K562 (cell line): ENCODE results near the gene RAB4B. TPM values are rescaled to one million over a fixed set of nuclear protein-coding genes. Genes with fewer than 3 reads are reported as not detected.
"Not testable (repeated sequence)": the region's sequence is repeated elsewhere in the genome, so short reads cannot be mapped to it uniquely, and the experiment has no call there.

Experiments used
- ESRRA ChIP-seq: fragments of 450-650 bp; IDR thresholded peaks from 2 replicates; pipeline ENCODE4 v1.6.1; 2014; ENCODE audit warnings: low read depth, mild to moderate bottlenecking, moderate library complexity, borderline replicate concordance
- HDAC1 ChIP-seq, 2 experiments: fragments of 450-650 bp; IDR thresholded peaks; 2 replicates each; pipeline ENCODE4 v1.6.1; 2016 to 2017; ENCODE audit warnings: inconsistent platforms in 1 of 2, mild to moderate bottlenecking in 1 of 2, moderate library complexity in 1 of 2
- KDM5B ChIP-seq: fragments of 200-600 bp; sonication (generic); IDR thresholded peaks from 2 replicates; pipeline ENCODE4 v1.6.1; 2012; ENCODE audit warnings: low read depth, mild to moderate bottlenecking, moderate library complexity, low read length, control low read depth, inconsistent platforms; ENCODE audit not compliant: insufficient replicate concordance
- MAX ChIP-seq: sonication (generic); formaldehyde crosslinking; IDR thresholded peaks from 2 replicates; pipeline ENCODE4 v1.9.0; 2022; ENCODE audit warnings: mild to moderate bottlenecking, missing genetic modification reagents
- NR2C2 ChIP-seq, 2 experiments: fragments of 200-800 bp in 1 of 2; sonication (Bioruptor generic) in 1 of 2; sonication (generic) in 1 of 2; formaldehyde crosslinking in 1 of 2; IDR thresholded peaks; 2 replicates each; pipeline versions ENCODE4 v1.6.1 to v1.8.0; 2016 to 2022; ENCODE audit warnings: mild to moderate bottlenecking in 1 of 2, missing compliant biosample characterization in 1 of 2, missing genetic modification characterization in 1 of 2, missing genetic modification reagents in 1 of 2
- POLR2G ChIP-seq: fragments of 200-400 bp; formaldehyde crosslinking; IDR thresholded peaks from 2 replicates; pipeline ENCODE4 v1.6.1; 2017; ENCODE audit warnings: low read depth, mild to moderate bottlenecking, antibody characterized with exemption, low read length, moderate library complexity
- PRDM10 ChIP-seq: fragments of 450-650 bp; IDR thresholded peaks from 2 replicates; pipeline ENCODE4 v1.6.1; 2018; ENCODE audit not compliant: partially characterized antibody
- RBFOX2 ChIP-seq: fragments of 200-400 bp; formaldehyde crosslinking; IDR thresholded peaks from 2 replicates; pipeline ENCODE4 v1.6.1; 2017; ENCODE audit warnings: low read depth, mild to moderate bottlenecking, low read length, moderate library complexity
- SUPT5H ChIP-seq: fragments of 450-650 bp; IDR thresholded peaks from 2 replicates; pipeline ENCODE4 v1.6.1; 2016
- TEAD1 ChIP-seq, 2 experiments: fragments of 450-650 bp in 1 of 2; sonication (generic) in 1 of 2; formaldehyde crosslinking; IDR thresholded peaks; 2 replicates each; pipeline versions ENCODE4 v1.4.0 to v1.8.0; 2020 to 2022; ENCODE audit warnings: mild to moderate bottlenecking in 2 of 2, missing genetic modification reagents in 1 of 2
- ZNF395 ChIP-seq: fragments of 200-800 bp; sonication (Bioruptor generic); IDR thresholded peaks from 2 replicates; pipeline ENCODE4 v1.6.1; 2017; ENCODE audit warnings: missing genetic modification characterization, missing compliant biosample characterization
- polyA plus RNA-seq, 8 experiments: library from polyadenylated mRNA; depleted of rRNA in 4 of 8; stranded (reverse) in 5 of 8; unstranded in 3 of 8; fragments of >200 nt; fragmentation: Nextera tagmentation in 2 of 8; fragmentation: Illumina TruSeq in 1 of 8; extraction: Ambion mirVana in 2 of 8; extraction: Trizol in 1 of 8; gene quantifications; 2 replicates each; pipeline versions ENCODE4 v1.2.1 to v1.2.3, GENCODE V29; 2011 to 2014; ENCODE audit warnings: inconsistent platforms in 1 of 8, missing spikeins in 1 of 8
- total RNA-seq, 7 experiments: library from RNA; depleted of rRNA in 6 of 7; stranded (reverse); fragments of >200 nt in 6 of 7; fragmentation: Illumina TruSeq in 2 of 7; extraction: Trizol in 2 of 7; gene quantifications; 2 replicates each; pipeline versions ENCODE4 v1.2.1 to v1.2.3, GENCODE V29; 2011 to 2021; ENCODE audit warnings: low replicate concordance in 1 of 7
- TF ChIP-seq, protein P1 (sequence below): sonication (generic); formaldehyde crosslinking; IDR thresholded peaks from 2 replicates; pipeline ENCODE4 v1.8.0; 2022; ENCODE audit warnings: mild to moderate bottlenecking, missing genetic modification reagents
- TF ChIP-seq, protein P2 (sequence below): fragments of 200-800 bp; sonication (Bioruptor generic); IDR thresholded peaks from 2 replicates; pipeline ENCODE4 v1.6.1; 2017; ENCODE audit warnings: missing genetic modification characterization, missing compliant biosample characterization

Gene RAB4B
- total and polyA plus RNA-seq, 9 of the 15 experiments (the other 6 are each of a cell fraction or from before 2014, with no cell fraction given): 0.28 to 20.4 (median 9.0) TPM

DNA sequence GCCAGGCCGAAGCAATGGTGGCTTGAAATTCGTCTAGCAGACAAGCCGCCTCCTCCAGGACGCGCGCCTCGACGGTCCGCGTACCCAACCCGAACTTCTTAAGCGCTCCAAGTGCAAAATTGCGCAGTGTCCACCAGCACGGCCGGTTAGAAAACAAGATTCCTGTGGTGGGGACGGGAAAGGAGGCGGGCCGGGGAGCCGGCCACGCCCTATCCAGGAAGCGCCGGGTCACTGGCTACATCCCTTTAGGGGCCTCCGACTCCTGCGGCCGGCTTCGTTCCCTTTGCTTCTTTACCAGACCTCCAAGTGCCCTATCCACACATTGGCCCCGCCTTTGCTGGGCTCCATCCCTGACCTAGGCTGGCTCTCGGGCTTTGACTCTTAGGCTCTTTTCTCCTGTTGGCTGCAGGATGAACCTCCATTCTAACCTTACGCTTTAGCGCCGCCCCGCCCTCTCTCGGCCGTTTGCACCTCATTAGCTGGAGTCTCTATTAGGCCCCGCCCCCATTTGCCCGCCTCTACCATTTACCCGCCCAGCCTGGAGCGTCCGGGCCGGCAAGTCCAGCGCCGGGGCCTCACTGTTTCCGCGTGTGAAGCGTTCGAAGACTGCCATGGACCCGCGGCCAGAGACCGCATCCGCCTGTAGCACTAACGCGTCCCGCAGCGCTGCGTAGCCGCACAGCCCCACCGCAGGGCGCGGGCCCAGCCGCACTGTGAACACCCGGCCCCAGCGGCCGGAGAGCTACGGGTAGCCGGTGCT lies 32.8 kb downstream of the RAB4B start (continued):
- TF ChIP-seq, protein P1, sequence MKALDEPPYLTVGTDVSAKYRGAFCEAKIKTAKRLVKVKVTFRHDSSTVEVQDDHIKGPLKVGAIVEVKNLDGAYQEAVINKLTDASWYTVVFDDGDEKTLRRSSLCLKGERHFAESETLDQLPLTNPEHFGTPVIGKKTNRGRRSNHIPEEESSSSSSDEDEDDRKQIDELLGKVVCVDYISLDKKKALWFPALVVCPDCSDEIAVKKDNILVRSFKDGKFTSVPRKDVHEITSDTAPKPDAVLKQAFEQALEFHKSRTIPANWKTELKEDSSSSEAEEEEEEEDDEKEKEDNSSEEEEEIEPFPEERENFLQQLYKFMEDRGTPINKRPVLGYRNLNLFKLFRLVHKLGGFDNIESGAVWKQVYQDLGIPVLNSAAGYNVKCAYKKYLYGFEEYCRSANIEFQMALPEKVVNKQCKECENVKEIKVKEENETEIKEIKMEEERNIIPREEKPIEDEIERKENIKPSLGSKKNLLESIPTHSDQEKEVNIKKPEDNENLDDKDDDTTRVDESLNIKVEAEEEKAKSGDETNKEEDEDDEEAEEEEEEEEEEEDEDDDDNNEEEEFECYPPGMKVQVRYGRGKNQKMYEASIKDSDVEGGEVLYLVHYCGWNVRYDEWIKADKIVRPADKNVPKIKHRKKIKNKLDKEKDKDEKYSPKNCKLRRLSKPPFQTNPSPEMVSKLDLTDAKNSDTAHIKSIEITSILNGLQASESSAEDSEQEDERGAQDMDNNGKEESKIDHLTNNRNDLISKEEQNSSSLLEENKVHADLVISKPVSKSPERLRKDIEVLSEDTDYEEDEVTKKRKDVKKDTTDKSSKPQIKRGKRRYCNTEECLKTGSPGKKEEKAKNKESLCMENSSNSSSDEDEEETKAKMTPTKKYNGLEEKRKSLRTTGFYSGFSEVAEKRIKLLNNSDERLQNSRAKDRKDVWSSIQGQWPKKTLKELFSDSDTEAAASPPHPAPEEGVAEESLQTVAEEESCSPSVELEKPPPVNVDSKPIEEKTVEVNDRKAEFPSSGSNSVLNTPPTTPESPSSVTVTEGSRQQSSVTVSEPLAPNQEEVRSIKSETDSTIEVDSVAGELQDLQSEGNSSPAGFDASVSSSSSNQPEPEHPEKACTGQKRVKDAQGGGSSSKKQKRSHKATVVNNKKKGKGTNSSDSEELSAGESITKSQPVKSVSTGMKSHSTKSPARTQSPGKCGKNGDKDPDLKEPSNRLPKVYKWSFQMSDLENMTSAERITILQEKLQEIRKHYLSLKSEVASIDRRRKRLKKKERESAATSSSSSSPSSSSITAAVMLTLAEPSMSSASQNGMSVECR (CRISPR knock-in tag): 0 out of 2 replicates have a peak, but pooled peaks have one; percentile 34
- TF ChIP-seq ESRRA: peak; percentile 17; the same call in 1 of the 2 replicates
- 0 out of 2 replicates have a peak, but pooled peaks have one; percentile 9 for TF ChIP-seq MAX (CRISPR knock-in tag)
- TF ChIP-seq KDM5B: peak; percentile 13
- TF ChIP-seq HDAC1 (IDR thresholded peaks at IDR 0.05): 0 out of 4 replicates have a peak, but pooled peaks of 1 of the 2 experiments have one; percentile 18
- TF ChIP-seq ZNF395 (CRISPR knock-in tag): 0 out of 2 replicates have a peak, but pooled peaks have one; percentile 31
- peak; percentile 63 for TF ChIP-seq RBFOX2
- peak; percentile 62 for TF ChIP-seq POLR2G
- peak; percentile 86 for TF ChIP-seq PRDM10
- not testable (repeated sequence) for TF ChIP-seq NR2C2 (CRISPR knock-in tag; IDR thresholded peaks at IDR 0.05)
- TF ChIP-seq NR2C2 (tag; IDR thresholded peaks at IDR 0.05): peak; percentile 77; the same call in 1 of the 2 replicates
- TF ChIP-seq, protein P2, sequence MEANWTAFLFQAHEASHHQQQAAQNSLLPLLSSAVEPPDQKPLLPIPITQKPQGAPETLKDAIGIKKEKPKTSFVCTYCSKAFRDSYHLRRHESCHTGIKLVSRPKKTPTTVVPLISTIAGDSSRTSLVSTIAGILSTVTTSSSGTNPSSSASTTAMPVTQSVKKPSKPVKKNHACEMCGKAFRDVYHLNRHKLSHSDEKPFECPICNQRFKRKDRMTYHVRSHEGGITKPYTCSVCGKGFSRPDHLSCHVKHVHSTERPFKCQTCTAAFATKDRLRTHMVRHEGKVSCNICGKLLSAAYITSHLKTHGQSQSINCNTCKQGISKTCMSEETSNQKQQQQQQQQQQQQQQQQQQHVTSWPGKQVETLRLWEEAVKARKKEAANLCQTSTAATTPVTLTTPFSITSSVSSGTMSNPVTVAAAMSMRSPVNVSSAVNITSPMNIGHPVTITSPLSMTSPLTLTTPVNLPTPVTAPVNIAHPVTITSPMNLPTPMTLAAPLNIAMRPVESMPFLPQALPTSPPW (CRISPR knock-in tag): peak; percentile 43; the same call in 1 of the 2 replicates
- TF ChIP-seq SUPT5H: peak; percentile 53
- TF ChIP-seq TEAD1 (CRISPR knock-in tag; IDR thresholded peaks at IDR 0.05): 0 out of 4 replicates have a peak, but pooled peaks of 1 of the 2 experiments have one; percentile 33
